HG02870 (cell line): Measurements from ENCODE around the gene HHATL.

ENCODE experiments used
- ATAC-seq: cut with Tn5 transposase; IDR thresholded peaks from one replicate; pipeline ENCODE4 v1.9.1; 2021; ENCODE audit warnings: mild to moderate bottlenecking, moderate library complexity; ENCODE audit not compliant: unreplicated experiment

The HHATL gene

DNA sequence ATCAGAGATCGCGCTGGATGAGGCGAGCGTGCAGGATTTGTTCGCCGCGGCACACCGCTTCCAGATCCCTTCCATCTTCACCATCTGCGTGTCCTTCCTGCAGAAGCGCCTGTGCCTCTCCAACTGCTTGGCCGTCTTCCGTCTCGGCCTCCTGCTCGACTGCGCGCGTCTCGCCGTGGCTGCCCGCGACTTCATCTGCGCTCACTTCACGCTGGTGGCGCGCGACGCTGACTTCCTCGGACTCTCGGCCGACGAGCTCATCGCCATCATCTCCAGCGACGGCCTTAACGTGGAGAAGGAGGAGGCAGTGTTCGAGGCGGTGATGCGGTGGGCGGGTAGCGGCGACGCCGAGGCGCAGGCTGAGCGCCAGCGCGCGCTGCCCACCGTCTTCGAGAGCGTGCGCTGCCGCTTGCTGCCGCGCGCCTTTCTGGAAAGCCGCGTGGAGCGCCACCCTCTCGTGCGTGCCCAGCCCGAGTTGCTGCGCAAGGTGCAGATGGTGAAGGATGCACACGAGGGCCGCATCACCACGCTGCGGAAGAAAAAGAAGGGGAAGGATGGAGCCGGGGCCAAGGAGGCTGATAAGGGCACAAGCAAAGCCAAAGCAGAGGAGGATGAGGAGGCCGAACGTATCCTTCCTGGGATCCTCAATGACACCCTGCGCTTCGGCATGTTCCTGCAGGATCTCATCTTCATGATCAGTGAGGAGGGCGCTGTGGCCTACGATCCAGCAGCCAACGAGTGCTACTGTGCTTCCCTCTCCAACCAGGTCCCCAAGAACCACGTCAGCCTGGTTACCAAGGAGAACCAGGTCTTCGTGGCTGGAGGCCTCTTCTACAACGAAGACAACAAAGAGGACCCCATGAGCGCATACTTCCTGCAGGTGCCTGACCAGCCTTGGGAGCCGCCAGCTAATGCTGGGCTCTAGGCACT is 16.4 kb downstream of the HHATL start:
- no peak for ATAC-seq

GRCh38 chr3:42685363-42685881 is 17.2 kb downstream of the HHATL start, which contains the start of gene KLHL40:
TSS of gene KLHL40 (plus strand) at chr3:42685537. CDS start at chr3:42685619, 82 bp downstream.
- ATAC-seq, result no peak

- ATAC-seq, result no peak
These were observed 17.8 kb downstream of the HHATL start for GRCh38 chr3:42684632-42685362.

- no peak for ATAC-seq
These were observed 18.6 kb downstream of the HHATL start for GRCh38 chr3:42683875-42684598.

DNA sequence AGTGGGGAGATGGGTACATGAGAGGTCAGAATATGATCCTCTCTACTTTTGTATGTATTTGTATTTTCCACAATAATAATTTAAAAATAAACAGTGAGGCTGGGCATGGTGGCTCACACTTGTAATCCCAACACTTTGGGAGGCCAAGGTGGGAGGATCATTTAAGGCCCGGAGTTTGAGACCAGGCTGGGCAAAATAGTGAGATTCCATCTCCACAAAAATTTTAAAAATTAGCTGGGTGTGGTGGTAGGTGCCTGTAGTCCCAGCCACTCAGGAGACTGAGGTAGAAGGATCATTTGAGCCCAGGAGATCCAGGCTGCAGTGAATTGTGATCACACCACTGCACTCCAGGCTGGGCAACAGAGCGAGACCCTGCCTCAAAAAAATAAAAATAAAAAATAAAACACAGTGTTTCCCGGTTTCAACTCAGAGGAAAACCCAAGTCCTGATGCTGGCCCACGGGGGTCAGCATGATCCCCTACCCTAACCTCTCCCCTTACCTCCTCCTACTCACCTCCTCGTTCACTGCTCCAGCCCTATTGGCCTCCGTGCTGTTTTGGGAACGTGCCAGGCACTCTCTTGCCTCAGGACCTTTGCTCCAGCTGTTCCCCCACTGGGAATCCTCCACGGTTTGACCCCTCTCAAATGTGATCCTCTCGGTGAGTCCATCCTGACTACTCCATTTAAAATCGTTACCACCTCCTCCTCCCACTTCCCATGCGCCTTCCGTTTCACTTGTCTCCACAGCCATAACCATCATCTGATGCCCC is 20.1 kb downstream of the HHATL start:
- ATAC-seq, result no peak

DNA sequence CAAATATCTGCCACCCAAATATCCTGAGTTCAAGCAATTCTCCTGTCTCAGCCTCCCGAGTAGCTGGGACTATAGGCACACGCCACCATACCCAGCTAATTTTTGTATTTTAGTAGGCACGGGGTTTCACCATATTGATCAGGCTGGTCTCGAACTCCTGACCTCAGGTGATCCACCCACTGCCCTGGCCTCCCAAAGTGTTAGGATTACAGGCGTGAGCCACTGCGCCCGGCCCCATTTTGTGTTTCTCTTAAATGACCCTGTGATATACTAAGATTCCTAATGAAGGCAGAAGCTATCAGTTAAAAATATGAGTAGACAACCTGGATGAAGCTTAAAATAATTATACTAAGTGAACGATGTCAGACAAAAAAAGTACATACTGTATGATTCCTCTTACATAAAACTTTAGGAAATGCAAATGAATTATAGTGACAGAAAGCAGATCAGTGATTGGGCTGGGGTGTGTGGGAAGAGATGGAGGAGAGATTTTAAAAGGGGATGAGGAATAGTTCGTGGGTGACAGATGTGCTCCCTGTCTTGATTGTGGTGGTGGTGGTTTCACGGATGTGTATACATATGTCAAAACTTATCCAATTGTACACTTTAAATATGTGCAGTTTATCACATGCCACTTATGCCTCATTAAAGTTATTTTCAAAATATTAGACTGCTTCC is 21.1 kb downstream of the HHATL start:
- no peak for ATAC-seq

DNA sequence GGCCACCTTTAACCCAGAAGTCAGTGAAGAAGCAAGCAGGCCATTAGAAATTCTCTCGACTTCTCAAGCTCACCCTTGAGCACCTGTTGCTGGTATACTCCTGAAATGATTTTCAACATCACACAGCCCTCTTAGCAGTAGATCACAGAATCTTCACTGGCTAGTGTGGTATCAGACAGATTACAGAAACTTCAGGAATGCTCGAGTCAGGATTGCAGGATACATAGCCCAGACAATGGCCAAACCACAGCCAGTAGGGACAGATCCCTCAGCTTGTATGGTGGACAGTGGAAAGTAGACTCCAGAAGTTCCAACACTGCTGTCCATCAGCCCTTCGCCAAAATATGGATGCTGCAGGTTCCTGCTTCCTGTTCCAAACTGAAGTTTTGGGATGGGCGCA is 21.8 kb downstream of the HHATL start:
- ATAC-seq, result no peak

GRCh38 chr3:42680271-42680670 is 22.3 kb downstream of the HHATL start:
- ATAC-seq, result no peak

GRCh38 chr3:42678447-42678846 is 24.2 kb downstream of the HHATL start:
- no peak for ATAC-seq

GRCh38 chr3:42675909-42676308 is 26.7 kb downstream of the HHATL start:
- no peak for ATAC-seq

GRCh38 chr3:42674146-42674545 is 28.5 kb downstream of the HHATL start:
- no peak for ATAC-seq

GRCh38 chr3:42673082-42673481 is 29.5 kb downstream of the HHATL start:
- ATAC-seq, result no peak

GRCh38 chr3:42672515-42672914 is 30.1 kb downstream of the HHATL start:
- no peak for ATAC-seq

- ATAC-seq, result no peak
These were observed 31.9 kb downstream of the HHATL start for GRCh38 chr3:42670670-42671069.

- no peak for ATAC-seq
These were observed 32.5 kb downstream of the HHATL start for GRCh38 chr3:42670051-42670576.

DNA sequence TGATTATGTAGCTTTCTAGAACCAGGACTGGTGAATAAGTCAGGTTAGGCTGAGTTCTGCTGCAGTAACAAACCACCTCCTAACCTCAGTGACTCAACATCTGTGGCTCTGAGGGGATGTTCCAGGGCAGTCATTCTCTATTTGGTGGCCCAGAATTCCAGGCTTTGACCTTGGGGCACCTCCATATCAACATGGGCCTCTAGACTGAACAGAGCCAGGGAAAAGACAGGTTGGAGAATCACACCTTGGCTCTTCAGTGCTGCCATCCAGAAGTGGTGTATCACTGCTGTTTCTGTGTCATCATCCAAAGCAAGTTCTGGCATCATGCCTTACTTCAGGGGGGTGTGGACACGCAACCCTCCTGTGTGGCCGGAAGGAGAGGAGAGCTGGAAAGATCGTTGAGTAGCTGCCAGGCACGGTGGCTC is 33.8 kb downstream of the HHATL start:
- ATAC-seq, result no peak

- no peak for ATAC-seq
These were observed 34.2 kb downstream of the HHATL start for GRCh38 chr3:42668413-42668760.

GRCh38 chr3:42667523-42668412 is 34.8 kb downstream of the HHATL start:
- ATAC-seq, result no peak

GRCh38 chr3:42667096-42667522 is 35.5 kb downstream of the HHATL start:
- no peak for ATAC-seq
